Endothelial cell of umbilical vein (primary cell): Measurements from ENCODE around the gene TESMIN. TPM values are rescaled to one million over a fixed set of nuclear protein-coding genes. Genes with fewer than 3 reads are reported as not detected.

ENCODE experiments used
- Bru-seq: library from RNA; stranded (reverse); fragments of 400-500 nt; gene quantifications from one replicate; lab custom pipeline; 2021; lab: Mats Ljungman, UMichigan
- BruChase-seq, 2 experiments: library from RNA; stranded (reverse); fragments of 400-500 nt; gene quantifications; one replicate each; lab custom pipeline; 2021; lab: Mats Ljungman, UMichigan
- BruUV-seq: library from RNA; stranded (reverse); fragments of 400-500 nt; replicated peaks from 2 replicates; lab custom pipeline; 2021; lab: Mats Ljungman, UMichigan
- CTCF ChIA-PET: fragments of 300-600, 350-600 bp; sonication (Branson Sonifier 250); formaldehyde crosslinking; loops from one replicate; lab custom pipeline; 2021; ENCODE audit warnings: antibody characterized with exemption, inconsistent platforms; lab: Charles Lee
- POLR2A ChIA-PET: fragments of 300-600, 350-600 bp; sonication (Branson Sonifier 250); formaldehyde crosslinking; loops from one replicate; lab custom pipeline; 2021; ENCODE audit warnings: antibody characterized with exemption, inconsistent platforms; lab: Charles Lee
- DNase-seq: peaks from one replicate; pipeline ENCODE4 v3.0.0-alpha.2; 2011; ENCODE audit warnings: low read depth, low spot score
- FAIRE-seq: peaks from 2 replicates; lab custom pipeline; 2011; peaks lifted over from hg19 to GRCh38; lab: Jason Lieb, UNC
- H2AFZ ChIP-seq: 2 replicates; pipeline ENCODE4 v1.6.0; 2012; ENCODE audit warnings: low read depth, low read length, control low read depth, inconsistent platforms
- H3K27ac ChIP-seq: 2 replicates; pipeline ENCODE4 v1.5.1; 2011; ENCODE audit warnings: low read depth, mild to moderate bottlenecking, control low read depth, low read length, moderate library complexity; ENCODE audit not compliant: insufficient read depth
- H3K27me3 ChIP-seq, 2 experiments: 2 replicates each; pipeline versions ENCODE4 v1.6.0 to v1.6.1; 2011; ENCODE audit warnings: low read length in 2 of 2, mixed read lengths in 1 of 2; ENCODE audit not compliant: control insufficient read depth in 2 of 2, insufficient read depth in 2 of 2
- H3K36me3 ChIP-seq, 2 experiments: 2 replicates in 1 of 2; 3 replicates in 1 of 2; pipeline ENCODE4 v1.5.1; 2011; ENCODE audit warnings: low read length in 2 of 2, mild to moderate bottlenecking in 1 of 2, moderate library complexity in 1 of 2; ENCODE audit not compliant: control insufficient read depth in 2 of 2, insufficient read depth in 2 of 2; ENCODE audit errors: extremely low read depth in 1 of 2
- H3K4me1 ChIP-seq: 3 replicates; pipeline ENCODE4 v1.5.1; 2011; ENCODE audit warnings: mild to moderate bottlenecking, low read length; ENCODE audit not compliant: control insufficient read depth, insufficient read depth; ENCODE audit errors: extremely low read depth
- H3K4me2 ChIP-seq: 2 replicates; pipeline ENCODE4 v1.6.1; 2011; ENCODE audit warnings: low read length, control low read depth, mixed read lengths; ENCODE audit not compliant: insufficient read depth
- H3K4me3 ChIP-seq, 3 experiments: fragments of 200-600 bp in 1 of 3; sonication (generic), shearing (Covaris generic) in 1 of 3; replicated peaks in 1 of 3; 2 replicates each; pipeline ENCODE4 v1.5.1; 2011 to 2016; ENCODE audit warnings: control low read depth in 3 of 3, low read length in 3 of 3, mild to moderate bottlenecking in 2 of 3, inconsistent platforms in 1 of 3, low read depth in 1 of 3, moderate library complexity in 1 of 3; ENCODE audit not compliant: insufficient read depth in 1 of 3
- H3K79me2 ChIP-seq: 2 replicates; pipeline ENCODE4 v1.6.0; 2012; ENCODE audit warnings: low read length, inconsistent platforms; ENCODE audit not compliant: control insufficient read depth, insufficient read depth
- H3K9ac ChIP-seq: replicated peaks from 2 replicates; pipeline ENCODE3; 2011; ENCODE audit warnings: low read length, control low read depth; ENCODE audit not compliant: insufficient read depth; ENCODE audit errors: extremely low read depth
- H3K9me1 ChIP-seq: replicated peaks from 3 replicates; pipeline ENCODE4 v1.6.0; 2011; ENCODE audit warnings: mild to moderate bottlenecking, low read length; ENCODE audit not compliant: control insufficient read depth, insufficient read depth; ENCODE audit errors: extremely low read depth
- H3K9me3 ChIP-seq: replicated peaks from 2 replicates; pipeline ENCODE4 v1.5.1; 2012; ENCODE audit warnings: low read length, inconsistent platforms; ENCODE audit not compliant: control insufficient read depth, insufficient read depth
- H4K20me1 ChIP-seq: replicated peaks from 2 replicates; pipeline ENCODE3; 2011; ENCODE audit warnings: mild to moderate bottlenecking, low read length; ENCODE audit not compliant: control insufficient read depth, insufficient read depth; ENCODE audit errors: extremely low read depth
- GATA2 ChIP-seq: IDR thresholded peaks from 2 replicates; pipeline ENCODE4 v1.7.0; 2011; ENCODE audit warnings: low read depth, mild to moderate bottlenecking, moderate library complexity, mixed read lengths, low read length; ENCODE audit not compliant: insufficient read length, insufficient read depth
- POLR2AphosphoS5 ChIP-seq: IDR thresholded peaks from 2 replicates; pipeline ENCODE4 v1.6.1; 2012; ENCODE audit warnings: low read depth, mild to moderate bottlenecking, control low read depth, low read length, moderate library complexity; ENCODE audit not compliant: insufficient read depth
- dilution Hi-C: fragments of 300-500 bp; cut with MboI; formaldehyde crosslinking; loops from one replicate; pipeline ENCODE4 v1.15.0; 2019; ENCODE audit warnings: low sequenced_read_pairs; ENCODE audit not compliant: extremely low pct_ligation_motif_present
- intact Hi-C: fragments of 100-400 bp; cut with micrococcal nuclease; formaldehyde crosslinking; loops from one replicate; pipeline ENCODE4 v1.10.0; 2022
- long read RNA-seq: library from polyadenylated mRNA; stranded (forward); transcript quantifications from one replicate; pipeline ENCODE4 v2.0.0, GENCODE V29; 2021
- polyA minus RNA-seq, 3 experiments: library from RNA; depleted of rRNA, polyadenylated mRNA; stranded (reverse); fragments of >200 nt; gene quantifications; 1 replicate in 1 of 3; 2 replicates in 2 of 3; pipeline ENCODE4 v1.2.3, GENCODE V29; 2011
- polyA plus RNA-seq, 4 experiments: library from polyadenylated mRNA; depleted of rRNA in 3 of 4; stranded (reverse) in 3 of 4; unstranded in 1 of 4; fragments of >200 nt; gene quantifications; 2 replicates each; pipeline versions ENCODE4 v1.2.1 to v1.2.3, GENCODE V29; 2011 to 2012; ENCODE audit warnings: missing spikeins in 1 of 4
- total RNA-seq: library from RNA; stranded (reverse); gene quantifications from 2 replicates; pipeline ENCODE4 v1.2.3, GENCODE V29; 2021

Gene TESMIN, protein sequence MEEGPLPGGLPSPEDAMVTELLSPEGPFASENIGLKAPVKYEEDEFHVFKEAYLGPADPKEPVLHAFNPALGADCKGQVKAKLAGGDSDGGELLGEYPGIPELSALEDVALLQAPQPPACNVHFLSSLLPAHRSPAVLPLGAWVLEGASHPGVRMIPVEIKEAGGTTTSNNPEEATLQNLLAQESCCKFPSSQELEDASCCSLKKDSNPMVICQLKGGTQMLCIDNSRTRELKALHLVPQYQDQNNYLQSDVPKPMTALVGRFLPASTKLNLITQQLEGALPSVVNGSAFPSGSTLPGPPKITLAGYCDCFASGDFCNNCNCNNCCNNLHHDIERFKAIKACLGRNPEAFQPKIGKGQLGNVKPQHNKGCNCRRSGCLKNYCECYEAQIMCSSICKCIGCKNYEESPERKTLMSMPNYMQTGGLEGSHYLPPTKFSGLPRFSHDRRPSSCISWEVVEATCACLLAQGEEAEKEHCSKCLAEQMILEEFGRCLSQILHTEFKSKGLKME
- total RNA-seq (3.1 and 6.1 TPM in 2 replicates), polyA plus RNA-seq (1.7 and 1.8 TPM in 2 replicates), polyA minus RNA-seq (1.1 and 1.2 TPM in 2 replicates), Bru-seq, nascent RNA (percentile 32 among the genes with signal in this experiment), BruChase-seq, experiment 1, labeled RNA remaining after a 6-hour chase (percentile 29 among the genes with signal in this experiment), BruChase-seq, experiment 2, labeled RNA remaining after a 2-hour chase (percentile 30 among the genes with signal in this experiment)
- polyA plus RNA-seq (2011; cell fraction: cytosol; rRNA removed), result 2.0 and 2.4 TPM in 2 replicates
- 3.5 and 4.8 TPM in 2 replicates for polyA plus RNA-seq (2011; cell fraction: nucleus; rRNA removed)
- 1.5 and 3.1 TPM in 2 replicates for polyA plus RNA-seq (2012)
- polyA minus RNA-seq (2011; cell fraction: cytosol; rRNA and poly(A)+ RNA removed), result 4.2 TPM
- 1.2 and 1.6 TPM in 2 replicates for polyA minus RNA-seq (2011; cell fraction: nucleus; rRNA and poly(A)+ RNA removed)
- long read RNA-seq, partial matches to known transcripts, result 4 of 6 reads
- long read RNA-seq, other reads (novel, unspliced or antisense), result 2 of 6 reads

DNA sequence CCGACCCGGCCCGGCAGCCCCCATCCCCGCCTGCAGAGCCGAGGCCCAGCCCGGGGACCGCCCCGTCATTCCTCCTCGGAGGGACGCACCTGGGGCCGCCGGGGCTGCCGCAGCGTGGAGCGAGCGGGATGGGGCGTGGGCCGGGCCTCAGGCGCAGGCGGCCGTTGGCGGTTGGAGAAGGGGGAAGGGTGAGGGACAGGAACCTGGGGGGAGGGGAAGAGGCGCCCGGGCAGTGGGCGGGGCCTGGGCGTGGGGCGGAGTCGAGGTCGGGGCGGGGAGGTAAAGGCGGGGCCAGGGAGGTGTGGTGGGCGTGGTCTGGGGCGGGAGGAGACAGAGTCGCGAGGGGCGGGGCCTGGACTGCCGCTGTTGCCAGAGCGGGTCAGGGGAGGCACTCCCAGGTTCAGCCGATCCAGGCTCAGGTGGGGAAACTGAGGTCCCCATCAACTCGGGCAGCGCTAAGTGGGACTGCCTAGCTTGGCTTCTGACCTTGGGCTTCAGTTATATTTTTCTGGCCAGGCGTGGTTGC lies at the start of gene TESMIN:
Gene TESMIN, minus strand, starts transcription at position 190 of the 526 bp plus-strand sequence. CDS start 860 bp downstream, outside the sequence.
- Histone ChIP-seq H3K4me1 (peaks cover 21% of the 10 kb centered on the region), H3K9me3 (no peaks in the 10 kb centered on the region), H3K9me1 (no peaks in the 10 kb centered on the region), H3K4me3 (peak within 1 kb of the TSS in 2 of 3 experiments; percentile 22 to 46), H3K27ac (no peak within 1 kb of the TSS), H3K9ac (no peak within 1 kb of the TSS), H3K79me2 (no peaks in the 10 kb centered on the region), H4K20me1 (no peaks in the 10 kb centered on the region), H3K27me3 (no peaks in the 10 kb centered on the region), H3K4me2 (no peak within 1 kb of the TSS), H2AFZ (peak within 1 kb of the TSS; percentile 66), H3K36me3 (peaks cover 0 to 3% of the 10 kb centered on the region in 2 experiments)
- BruUV-seq, result no TSS peak
- ChIA-PET POLR2A (no interaction called here), CTCF (no interaction called here)
- intact Hi-C loops, result loop anchor here (1.0 kb wide), 1 partner anchor 74 kb away; no protein-coding TSS in a partner anchor
- FAIRE-seq, result peak; percentile 76
- dilution Hi-C loops, result no loop called here
- peak; percentile 58 for DNase-seq
- TF ChIP-seq POLR2AphosphoS5, result peak; percentile 54
- no peak for TF ChIP-seq GATA2
